ENCODE data around the gene BFSP1.

BFSP1 gene

GRCh38 chr20:17460119-17460518, 71.1 kb downstream of the BFSP1 start:
- DNase-seq, result no peak

GRCh38 chr20:17457588-17458190, 73.5 kb downstream of the BFSP1 start:
- DNase-seq, result no peak

DNA sequence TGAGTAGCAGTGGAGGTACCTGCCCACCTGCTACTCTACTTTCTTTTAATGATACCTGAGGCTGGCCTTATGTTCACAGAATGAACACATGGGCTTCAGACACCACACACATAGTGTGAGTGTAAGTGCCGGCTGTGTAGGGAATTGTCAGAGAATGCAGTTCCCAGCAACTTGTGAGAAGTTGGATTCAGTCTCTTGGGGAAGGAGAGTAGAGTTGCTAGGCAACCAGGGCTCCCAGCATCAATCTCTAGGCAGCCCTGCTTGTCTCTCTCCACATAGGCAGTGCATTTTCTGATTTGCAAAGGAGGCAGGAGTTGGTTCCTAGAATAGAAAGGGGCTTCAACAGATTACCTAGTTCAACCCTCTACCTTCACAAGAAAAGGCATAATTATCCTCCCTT, 74.1 kb downstream of the BFSP1 start:
- DNase-seq, result no peak

- no peak for DNase-seq
These were observed 74.9 kb downstream of the BFSP1 start for GRCh38 chr20:17456279-17456678.

DNA sequence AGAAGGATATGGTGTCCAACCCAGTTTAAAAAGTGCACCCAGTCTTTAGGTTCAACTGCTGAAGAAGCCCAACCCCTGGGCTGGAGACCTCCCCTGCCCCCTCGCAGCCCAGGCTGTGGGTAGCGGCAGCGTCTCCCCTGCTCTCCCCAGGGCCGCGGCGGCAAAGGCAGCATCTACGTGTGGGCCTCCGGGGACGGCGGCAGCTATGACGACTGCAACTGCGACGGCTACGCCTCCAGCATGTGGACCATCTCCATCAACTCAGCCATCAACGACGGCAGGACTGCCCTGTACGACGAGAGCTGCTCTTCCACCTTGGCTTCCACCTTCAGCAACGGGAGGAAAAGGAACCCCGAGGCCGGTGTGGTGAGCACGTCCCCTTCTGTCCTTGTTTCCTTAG, 77.6 kb downstream of the BFSP1 start:
- DNase-seq, result no peak

DNA sequence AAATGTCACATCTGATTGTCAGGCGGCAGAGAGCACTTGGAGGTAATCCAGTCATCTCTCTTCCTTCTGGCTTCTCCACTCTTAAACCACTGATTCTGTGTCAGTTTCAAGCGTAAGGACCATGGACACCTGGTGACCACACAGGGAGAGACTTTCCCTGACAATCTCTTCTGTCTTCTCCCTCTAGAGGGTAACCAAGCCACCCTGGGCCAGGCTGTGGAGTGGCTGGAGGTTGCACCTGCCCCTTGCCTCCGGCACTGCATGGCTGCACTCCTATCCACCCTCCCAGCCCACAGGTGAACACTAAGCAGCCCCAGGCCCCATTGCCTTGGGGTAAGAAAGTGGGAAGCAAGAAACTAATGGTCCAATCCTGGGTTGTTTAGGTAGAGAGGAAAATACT, 78.7 kb downstream of the BFSP1 start:
- DNase-seq, result no peak

DNA sequence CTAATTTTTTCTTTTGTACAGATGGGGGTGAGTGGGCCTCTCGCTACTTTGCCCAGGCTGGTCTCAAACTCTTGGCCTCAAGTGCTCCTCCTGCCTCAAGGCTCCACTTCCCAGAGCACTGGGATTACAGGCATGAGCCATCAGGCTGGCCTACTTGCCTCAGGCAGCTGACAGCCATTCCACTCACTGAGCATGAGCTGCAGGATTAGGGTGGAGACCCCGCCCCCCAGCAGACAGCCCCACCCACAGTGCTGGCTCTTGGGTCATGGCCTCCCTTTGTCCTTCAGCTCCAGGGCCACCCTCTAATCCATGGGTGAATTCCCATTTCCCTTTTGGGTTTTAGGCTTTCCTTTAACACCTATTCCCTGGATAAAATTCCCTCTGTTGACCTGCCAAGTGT, 82.1 kb downstream of the BFSP1 start:
- no peak for DNase-seq

DNA sequence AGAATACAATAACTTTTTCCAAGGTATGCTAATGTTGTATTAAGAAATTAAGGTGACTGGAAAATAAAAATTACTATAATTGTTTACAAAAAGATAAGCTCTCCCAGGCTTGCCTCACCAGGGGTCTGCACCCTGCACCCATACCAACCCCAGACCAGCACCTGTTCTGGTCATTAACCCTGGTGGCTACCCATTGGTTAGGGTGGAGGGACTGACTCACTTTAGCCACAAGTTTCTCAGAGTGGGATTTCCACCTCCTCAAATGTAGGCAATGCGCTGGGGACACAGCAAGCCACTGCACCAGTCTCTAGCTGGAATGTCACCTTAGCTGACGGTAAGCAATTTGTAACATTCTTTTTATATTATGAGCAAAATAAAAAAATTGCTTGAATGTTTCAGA, 83.1 kb downstream of the BFSP1 start:
- DNase-seq, result no peak

- DNase-seq, result no peak
These were observed 85.0 kb downstream of the BFSP1 start for GRCh38 chr20:17446171-17446570.

GRCh38 chr20:17445543-17445942, 85.6 kb downstream of the BFSP1 start:
- DNase-seq, result no peak

GRCh38 chr20:17444091-17444490, 87.1 kb downstream of the BFSP1 start:
- no peak for DNase-seq

All from NK-92 treated with Interleukin-12 subunit alpha and Interleukin-12 subunit beta, amount 100 ng/mL, for 24 hours (cell line).